Activated T-helper 1 cell treated with anti-CD3 and anti-CD28 coated beads, Interleukin-2, amount 50 U/mL, for 16 hours (primary cell): ENCODE results near the gene ATP11A.

Experiments used
- DNase-seq, 2 donors: peaks; one replicate each; pipeline ENCODE4 v3.0.0-alpha.2; 2020; ENCODE audit warnings: low read depth in 1 of 2, low spot score in 1 of 2

Gene ATP11A

GRCh38 chr13:112890316-112891145, 200.7 kb downstream of the ATP11A start:
- no peak for DNase-seq

- DNase-seq = no peak
These were observed 201.9 kb downstream of the ATP11A start for GRCh38 chr13:112891477-112892401.

GRCh38 chr13:112892426-112893206, 202.8 kb downstream of the ATP11A start:
- no peak for DNase-seq

GRCh38 chr13:112893207-112893569, 203.3 kb downstream of the ATP11A start:
- no peak for DNase-seq

GRCh38 chr13:112893570-112894422, 204.0 kb downstream of the ATP11A start:
- no peak for DNase-seq

GRCh38 chr13:112894423-112894672, 204.5 kb downstream of the ATP11A start:
- no peak for DNase-seq

GRCh38 chr13:112894673-112895481, 205.0 kb downstream of the ATP11A start:
- DNase-seq = no peak

- no peak for DNase-seq
These were observed 206.0 kb downstream of the ATP11A start for GRCh38 chr13:112895521-112896465.

GRCh38 chr13:112896736-112897602, 207.1 kb downstream of the ATP11A start:
- no peak for DNase-seq

GRCh38 chr13:112897603-112897955, 207.7 kb downstream of the ATP11A start:
- no peak for DNase-seq

- no peak for DNase-seq
These were observed 208.2 kb downstream of the ATP11A start for GRCh38 chr13:112897956-112898620.

- no peak for DNase-seq
These were observed 208.9 kb downstream of the ATP11A start for GRCh38 chr13:112898621-112899280.

GRCh38 chr13:112899281-112900225, 209.7 kb downstream of the ATP11A start:
- no peak for DNase-seq

- DNase-seq = no peak
These were observed 210.4 kb downstream of the ATP11A start for GRCh38 chr13:112900226-112900600.

GRCh38 chr13:112900691-112901091, 210.9 kb downstream of the ATP11A start:
- no peak for DNase-seq
